Left cardiac atrium (tissue), 4 donors: Measurements from ENCODE around the gene IQGAP2. TPM values are rescaled to one million over a fixed set of nuclear protein-coding genes. Genes with fewer than 3 reads are reported as not detected.
A peak's percentile ranks its signal among the peaks of the same experiment; 100 is the strongest.
"Not testable (repeated sequence)": the region's sequence is repeated elsewhere in the genome, so short reads cannot be mapped to it uniquely, and the experiment has no call there.

Source experiments
- ATAC-seq, 2 donors: fragments of 200-7000 bp; cut with Tn5 transposase; one replicate each; pipeline ENCODE4 v1.9.1; 2020; ENCODE audit warnings: mild to moderate bottlenecking in 2 of 2, moderate library complexity in 2 of 2
- DNase-seq: peaks from one replicate; pipeline ENCODE4 v3.0.0-alpha.2; 2020
- intact Hi-C, 2 donors: fragments of 100-400 bp; cut with DNase I; formaldehyde crosslinking; loops; one replicate each; pipeline versions ENCODE4 v1.14.1 to v1.15.1; 2022 to 2023
- total RNA-seq, 2 donors: library from RNA; stranded (reverse); fragmentation: NEBNext Ultra II Directional; extraction: Animal tissue kit (Norgen Biotek cat#: 25700); gene quantifications; one replicate each; pipeline ENCODE4 v1.2.1, GENCODE V29; 2021
- donor health status: DM: no; HTN: yes; CAD: no.
- donor health status: DM: no; HTN: yes; CAD: no; lungs with severe emphysema.
- donor health status: DM: yes; HTN: yes; CAD: no.
- donor health status: Dilated cardiomyopathy.

IQGAP2 gene
- total RNA-seq, 2 donors from 2014 or later, result 6.9 to 11.6 TPM

- intact Hi-C loops, result no loop called here
- DNase-seq, result no peak
- ATAC-seq, result no peak
These were observed 254.0 kb downstream of the IQGAP2 start for GRCh38 chr5:76657091-76657490.

- intact Hi-C loops, result no loop called here
- DNase-seq (no peak), ATAC-seq (no peak)
These were observed 254.7 kb downstream of the IQGAP2 start for GRCh38 chr5:76657683-76658311.

- intact Hi-C loops, result no loop called here
- DNase-seq, result no peak
- ATAC-seq, result no peak
These were observed 257.3 kb downstream of the IQGAP2 start for GRCh38 chr5:76660360-76660759.

GRCh38 chr5:76662521-76662920 is 259.4 kb downstream of the IQGAP2 start:
- DNase-seq (no peak), ATAC-seq (no peak)
- intact Hi-C loops, result no loop called here

GRCh38 chr5:76663573-76663972 is 260.5 kb downstream of the IQGAP2 start:
- ATAC-seq (no peak), DNase-seq (no peak)
- intact Hi-C loops, result no loop called here

- intact Hi-C loops, result no loop called here
- DNase-seq, result no peak
- ATAC-seq, result no peak
These were observed 261.0 kb downstream of the IQGAP2 start for GRCh38 chr5:76664079-76664478.

- DNase-seq, result no peak
- intact Hi-C loops, result no loop called here
- ATAC-seq, result no peak
These were observed 264.4 kb downstream of the IQGAP2 start for GRCh38 chr5:76667495-76667894.

- ATAC-seq (no peak), DNase-seq (no peak)
- intact Hi-C loops, result no loop called here
These were observed 266.2 kb downstream of the IQGAP2 start for GRCh38 chr5:76669245-76669644.

- intact Hi-C loops, result no loop called here
- DNase-seq (no peak), ATAC-seq (no peak)
These were observed 267.4 kb downstream of the IQGAP2 start for GRCh38 chr5:76670508-76670907.

GRCh38 chr5:76672242-76672641 is 269.2 kb downstream of the IQGAP2 start:
- intact Hi-C loops, result no loop called here
- DNase-seq, result no peak
- no peak for ATAC-seq

- ATAC-seq (no peak), DNase-seq (no peak)
- intact Hi-C loops, result no loop called here
These were observed 270.0 kb downstream of the IQGAP2 start for GRCh38 chr5:76673125-76673524.

- intact Hi-C loops, result no loop called here
- DNase-seq, result no peak
- peak in 1 of 2 donors; percentile 56 for ATAC-seq
These were observed 271.4 kb downstream of the IQGAP2 start for GRCh38 chr5:76674330-76675066.

- no peak for ATAC-seq
- intact Hi-C loops, result no loop called here
- no peak for DNase-seq
These were observed 272.3 kb downstream of the IQGAP2 start for GRCh38 chr5:76675364-76675763.

GRCh38 chr5:76677849-76678472 is 274.9 kb downstream of the IQGAP2 start:
- no peak for DNase-seq
- intact Hi-C loops, result no loop called here
- ATAC-seq, result no peak

GRCh38 chr5:76679231-76679630 is 276.1 kb downstream of the IQGAP2 start:
- intact Hi-C loops, result no loop called here
- peak; percentile 32 for DNase-seq
- ATAC-seq, result peak in 1 of 2 donors; percentile 75

GRCh38 chr5:76680826-76681225 is 277.7 kb downstream of the IQGAP2 start:
- DNase-seq, intact Hi-C loops, ATAC-seq: not testable (repeated sequence)

GRCh38 chr5:76681287-76681686 is 278.2 kb downstream of the IQGAP2 start:
- DNase-seq (no peak), ATAC-seq (no peak)
- intact Hi-C loops, result no loop called here

- DNase-seq (no peak), ATAC-seq (peak in 1 of 2 donors; percentile 56)
These were observed 279.3 kb downstream of the IQGAP2 start for GRCh38 chr5:76682387-76682786.

GRCh38 chr5:76683816-76684731 is 281.0 kb downstream of the IQGAP2 start:
- no peak for DNase-seq
- no peak for ATAC-seq
- intact Hi-C loops, result no loop called here

More at GRCh38 chr5:76682387-76682786, 279.3 kb downstream of the IQGAP2 start:
- intact Hi-C loops, result no loop called here
